ENCODE data around the gene DVL2. TPM values are rescaled to one million over a fixed set of nuclear protein-coding genes. Genes with fewer than 3 reads are reported as not detected.

Gene DVL2
- total RNA-seq, 1 donor = 106 TPM

GRCh38 chr17:7216242-7217112 is 17.8 kb downstream of the DVL2 start:
- peaks cover 55% of the 10 kb centered on the region for H3K4me1 ChIP-seq (ENCODE audit: insufficient read depth, low read length)
- peaks cover 9% of the 10 kb centered on the region for H3K36me3 ChIP-seq (ENCODE audit: insufficient read depth, low read length)
- H3K4me2 ChIP-seq (ENCODE audit: insufficient read depth, low read length) = peak overlapping the region; percentile 83
- no peaks in the 10 kb centered on the region for H3K27me3 ChIP-seq (ENCODE audit: insufficient read depth, low read length)
- H3K27ac ChIP-seq (ENCODE audit: low read depth, low read length) = peak overlapping the region; percentile 48
- peaks cover 55% of the 10 kb centered on the region for H4K20me1 ChIP-seq (ENCODE audit: insufficient read depth, low read length)
- H2AFZ ChIP-seq (ENCODE audit: low read length) = no peak overlapping the region
- H3K9me3 ChIP-seq (ENCODE audit: low read depth, low read length) = no peaks in the 10 kb centered on the region
- TF ChIP-seq CTCF (IDR thresholded peaks at IDR 0.05; ENCODE audit: extremely low read depth, low read depth, low read length) = no peak
- no peak for DNase-seq (ENCODE audit: insufficient read length, low spot score, missing footprints)
- peaks cover 66% of the 10 kb centered on the region for H3K79me2 ChIP-seq (ENCODE audit: insufficient read depth, low read length)
- H3K4me3 ChIP-seq (ENCODE audit: insufficient read depth, low read length) = peak overlapping the region; percentile 81

- TF ChIP-seq CTCF (IDR thresholded peaks at IDR 0.05; ENCODE audit: extremely low read depth, low read depth, low read length) = no peak
- Histone ChIP-seq H3K4me1 (ENCODE audit: insufficient read depth, low read length) (peaks cover 48% of the 10 kb centered on the region), H3K79me2 (ENCODE audit: insufficient read depth, low read length) (peaks cover 64% of the 10 kb centered on the region), H3K9me3 (ENCODE audit: low read depth, low read length) (no peaks in the 10 kb centered on the region), H3K27me3 (ENCODE audit: insufficient read depth, low read length) (no peaks in the 10 kb centered on the region), H3K36me3 (ENCODE audit: insufficient read depth, low read length) (peaks cover 1% of the 10 kb centered on the region), H4K20me1 (ENCODE audit: insufficient read depth, low read length) (peaks cover 51% of the 10 kb centered on the region), H2AFZ (ENCODE audit: low read length) (no peak overlapping the region), H3K27ac (ENCODE audit: low read depth, low read length) (peak overlapping the region; percentile 55), H3K4me2 (ENCODE audit: insufficient read depth, low read length) (peak overlapping the region; percentile 83), H3K4me3 (ENCODE audit: insufficient read depth, low read length) (peak overlapping the region; percentile 81)
- no peak for DNase-seq (ENCODE audit: insufficient read length, low spot score, missing footprints)
Observed at GRCh38 chr17:7215652-7216180, 18.6 kb downstream of the DVL2 start.

- no peak overlapping the region for H2AFZ ChIP-seq (ENCODE audit: low read length)
- H3K9me3 ChIP-seq (ENCODE audit: low read depth, low read length) = no peaks in the 10 kb centered on the region
- TF ChIP-seq CTCF (IDR thresholded peaks at IDR 0.05; ENCODE audit: extremely low read depth, low read depth, low read length) = no peak
- peaks cover 64% of the 10 kb centered on the region for H3K79me2 ChIP-seq (ENCODE audit: insufficient read depth, low read length)
- no peaks in the 10 kb centered on the region for H3K36me3 ChIP-seq (ENCODE audit: insufficient read depth, low read length)
- peaks cover 44% of the 10 kb centered on the region for H3K4me1 ChIP-seq (ENCODE audit: insufficient read depth, low read length)
- H4K20me1 ChIP-seq (ENCODE audit: insufficient read depth, low read length) = peaks cover 50% of the 10 kb centered on the region
- peak overlapping the region; percentile 77 for H3K4me3 ChIP-seq (ENCODE audit: insufficient read depth, low read length)
- no peaks in the 10 kb centered on the region for H3K27me3 ChIP-seq (ENCODE audit: insufficient read depth, low read length)
- H3K4me2 ChIP-seq (ENCODE audit: insufficient read depth, low read length) = peak overlapping the region; percentile 83
- H3K27ac ChIP-seq (ENCODE audit: low read depth, low read length) = peak overlapping the region; percentile 58
- no peak for DNase-seq (ENCODE audit: insufficient read length, low spot score, missing footprints)
Observed at GRCh38 chr17:7215136-7215638, 19.1 kb downstream of the DVL2 start.
